DOHH2 (cell line): ENCODE results near the gene DSCAML1.

Source experiments
- H3F3A ChIP-seq: fragments of 200-600 bp; sonication (generic), shearing (Covaris generic); 2 replicates; pipeline ENCODE4 v1.6.0; 2016; ENCODE audit warnings: antibody characterized with exemption, mild to moderate bottlenecking; ENCODE audit not compliant: control insufficient read depth, insufficient read depth
- H3K27ac ChIP-seq: fragments of 200-600 bp; sonication (generic); 2 replicates; pipeline ENCODE4 v1.5.1; 2014; ENCODE audit warnings: low read depth, mild to moderate bottlenecking, low read length, moderate library complexity
- H3K27me3 ChIP-seq: fragments of 200-600 bp; sonication (generic); 2 replicates; pipeline ENCODE4 v1.6.1; 2014; ENCODE audit warnings: mild to moderate bottlenecking, low read length, mixed read lengths; ENCODE audit not compliant: control insufficient read depth
- H3K36me3 ChIP-seq: fragments of 200-600 bp; sonication (generic); 2 replicates; pipeline ENCODE4 v1.6.1; 2014; ENCODE audit warnings: mild to moderate bottlenecking, low read length, moderate library complexity, mixed read lengths; ENCODE audit not compliant: control insufficient read depth
- H3K4me1 ChIP-seq: fragments of 200-600 bp; sonication (generic); 2 replicates; pipeline ENCODE4 v1.6.1; 2014; ENCODE audit warnings: mild to moderate bottlenecking, low read length, mixed read lengths; ENCODE audit not compliant: control insufficient read depth
- H3K4me2 ChIP-seq: fragments of 200-600 bp; sonication (generic); 2 replicates; pipeline ENCODE4 v1.6.0; 2014; ENCODE audit warnings: mild to moderate bottlenecking, low read length, moderate library complexity
- H3K4me3 ChIP-seq: fragments of 200-600 bp; sonication (generic); 2 replicates; pipeline ENCODE4 v1.5.1; 2014; ENCODE audit warnings: mild to moderate bottlenecking, low read length, mixed read lengths
- H3K79me2 ChIP-seq: fragments of 200-600 bp; sonication (generic); 2 replicates; pipeline ENCODE4 v1.6.1; 2014; ENCODE audit warnings: mild to moderate bottlenecking, low read length, mixed read lengths; ENCODE audit not compliant: control insufficient read depth
- H3K9me2 ChIP-seq: fragments of 200-600 bp; sonication (generic); replicated peaks from 2 replicates; pipeline ENCODE4 v1.6.1; 2014; ENCODE audit warnings: mild to moderate bottlenecking, low read length, mixed read lengths; ENCODE audit not compliant: control insufficient read depth
- H3K9me3 ChIP-seq: fragments of 200-600 bp; sonication (generic); 2 replicates; pipeline ENCODE4 v1.6.1; 2014; ENCODE audit warnings: antibody characterized with exemption, low read length, mixed read lengths; ENCODE audit not compliant: control insufficient read depth, insufficient read depth
- H4K20me1 ChIP-seq: fragments of 200-600 bp; sonication (generic); 2 replicates; pipeline ENCODE4 v1.6.0; 2014; ENCODE audit warnings: low read depth, mild to moderate bottlenecking, antibody characterized with exemption, low read length, moderate library complexity; ENCODE audit not compliant: control insufficient read depth, insufficient read depth
- EZH2phosphoT487 ChIP-seq: fragments of 200-600 bp; sonication (generic); IDR thresholded peaks from 2 replicates; pipeline ENCODE4 v1.6.1; 2017; ENCODE audit warnings: borderline replicate concordance, mild to moderate bottlenecking, antibody characterized with exemption, low read length, moderate library complexity, mixed read lengths
- TF ChIP-seq, protein P1 (sequence below): fragments of 200-600 bp; sonication (generic); IDR thresholded peaks from one replicate; pipeline ENCODE4 v1.5.1; 2014; ENCODE audit warnings: antibody characterized with exemption, mild to moderate bottlenecking, low read depth, low read length; ENCODE audit not compliant: poor library complexity, severe bottlenecking

Gene DSCAML1

DNA sequence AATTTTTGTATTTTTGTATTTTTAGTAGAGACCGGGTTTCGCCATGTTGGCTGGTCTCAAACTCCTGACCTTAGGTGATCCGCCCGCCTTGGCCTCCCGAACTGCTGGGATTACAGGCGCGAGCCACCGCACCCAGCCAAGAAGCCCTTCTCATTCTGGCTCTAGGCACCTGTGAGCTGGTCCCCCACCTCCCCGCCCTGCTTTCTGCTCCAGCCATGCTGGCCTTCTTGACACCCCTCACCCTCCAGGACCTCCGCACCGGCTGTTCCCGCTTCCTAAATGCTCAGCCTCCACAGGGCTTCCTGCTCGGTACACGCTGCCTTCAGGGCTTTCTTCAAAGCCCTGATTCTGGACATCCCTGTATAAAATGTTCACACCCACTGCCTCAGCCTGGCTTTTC is 33.1 kb upstream of the DSCAML1 start:
- H3K4me3 ChIP-seq = no peak overlapping the region

GRCh38 chr11:117829369-117829725 is 32.3 kb upstream of the DSCAML1 start:
- Histone ChIP-seq H3K27me3 (peaks cover 57% of the 10 kb centered on the region), H3K9me2 (no peaks in the 10 kb centered on the region), H3F3A (no peaks in the 10 kb centered on the region), H3K4me1 (no peaks in the 10 kb centered on the region), H3K36me3 (no peaks in the 10 kb centered on the region), H3K4me3 (no peak overlapping the region), H3K79me2 (no peaks in the 10 kb centered on the region), H3K27ac (no peak overlapping the region), H4K20me1 (no peaks in the 10 kb centered on the region), H3K9me3 (no peaks in the 10 kb centered on the region), H3K4me2 (no peak overlapping the region)
- no peak for TF ChIP-seq EZH2phosphoT487
- TF ChIP-seq, protein P1, sequence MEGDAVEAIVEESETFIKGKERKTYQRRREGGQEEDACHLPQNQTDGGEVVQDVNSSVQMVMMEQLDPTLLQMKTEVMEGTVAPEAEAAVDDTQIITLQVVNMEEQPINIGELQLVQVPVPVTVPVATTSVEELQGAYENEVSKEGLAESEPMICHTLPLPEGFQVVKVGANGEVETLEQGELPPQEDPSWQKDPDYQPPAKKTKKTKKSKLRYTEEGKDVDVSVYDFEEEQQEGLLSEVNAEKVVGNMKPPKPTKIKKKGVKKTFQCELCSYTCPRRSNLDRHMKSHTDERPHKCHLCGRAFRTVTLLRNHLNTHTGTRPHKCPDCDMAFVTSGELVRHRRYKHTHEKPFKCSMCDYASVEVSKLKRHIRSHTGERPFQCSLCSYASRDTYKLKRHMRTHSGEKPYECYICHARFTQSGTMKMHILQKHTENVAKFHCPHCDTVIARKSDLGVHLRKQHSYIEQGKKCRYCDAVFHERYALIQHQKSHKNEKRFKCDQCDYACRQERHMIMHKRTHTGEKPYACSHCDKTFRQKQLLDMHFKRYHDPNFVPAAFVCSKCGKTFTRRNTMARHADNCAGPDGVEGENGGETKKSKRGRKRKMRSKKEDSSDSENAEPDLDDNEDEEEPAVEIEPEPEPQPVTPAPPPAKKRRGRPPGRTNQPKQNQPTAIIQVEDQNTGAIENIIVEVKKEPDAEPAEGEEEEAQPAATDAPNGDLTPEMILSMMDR = no peak

More for the DNA sequence above, 33.1 kb upstream of the DSCAML1 start:
- Histone ChIP-seq H3K79me2 (no peaks in the 10 kb centered on the region), H3K9me3 (no peaks in the 10 kb centered on the region), H3K4me1 (no peaks in the 10 kb centered on the region), H3K36me3 (no peaks in the 10 kb centered on the region), H3F3A (no peaks in the 10 kb centered on the region), H4K20me1 (no peaks in the 10 kb centered on the region), H3K27me3 (peaks cover 57% of the 10 kb centered on the region), H3K9me2 (no peaks in the 10 kb centered on the region), H3K27ac (no peak overlapping the region), H3K4me2 (no peak overlapping the region)
- no peak for TF ChIP-seq EZH2phosphoT487
- TF ChIP-seq, protein P1 = no peak

- H3K27ac ChIP-seq = no peak overlapping the region
- H3K4me2 ChIP-seq = no peak overlapping the region
- no peaks in the 10 kb centered on the region for H3K36me3 ChIP-seq
- H3K27me3 ChIP-seq = peaks cover 57% of the 10 kb centered on the region
- no peaks in the 10 kb centered on the region for H3K9me3 ChIP-seq
- H4K20me1 ChIP-seq = no peaks in the 10 kb centered on the region
- H3K79me2 ChIP-seq = no peaks in the 10 kb centered on the region
- no peaks in the 10 kb centered on the region for H3K4me1 ChIP-seq
- no peaks in the 10 kb centered on the region for H3F3A ChIP-seq
- H3K9me2 ChIP-seq = no peaks in the 10 kb centered on the region
- no peak overlapping the region for H3K4me3 ChIP-seq
- no peak for TF ChIP-seq EZH2phosphoT487
- TF ChIP-seq, protein P1 = no peak
Observed at GRCh38 chr11:117828611-117829368, 31.8 kb upstream of the DSCAML1 start.
